GM18526 (cell line): Measurements from ENCODE around the gene CMTR1.

Source experiments
- POLR2A ChIP-seq: IDR thresholded peaks from 3 replicates; pipeline ENCODE4 v1.6.1; 2011; ENCODE audit not compliant: insufficient read length; ENCODE audit errors: extremely low read depth

CMTR1 gene

GRCh38 chr6:37491830-37492208 lies 58.8 kb downstream of the CMTR1 start:
- no peak for TF ChIP-seq POLR2A

GRCh38 chr6:37492236-37492972 lies 59.4 kb downstream of the CMTR1 start:
- TF ChIP-seq POLR2A: no peak

GRCh38 chr6:37492991-37493660 lies 60.1 kb downstream of the CMTR1 start:
- no peak for TF ChIP-seq POLR2A

GRCh38 chr6:37493661-37493995 lies 60.6 kb downstream of the CMTR1 start:
- TF ChIP-seq POLR2A: no peak

- no peak for TF ChIP-seq POLR2A
Measured at GRCh38 chr6:37495244-37495934, 62.4 kb downstream of the CMTR1 start.

GRCh38 chr6:37496951-37497885 lies 64.2 kb downstream of the CMTR1 start:
- no peak for TF ChIP-seq POLR2A

- TF ChIP-seq POLR2A: peak; percentile 42
Measured at GRCh38 chr6:37499433-37500293, 66.6 kb downstream of the CMTR1 start, which contains the start of gene CCDC167. CCDC167 (minus strand) TSS chr6:37499893; CDS start chr6:37499863, 30 bp downstream.

- no peak for TF ChIP-seq POLR2A
Measured at GRCh38 chr6:37500294-37500608, 67.2 kb downstream of the CMTR1 start.

- no peak for TF ChIP-seq POLR2A
Measured at GRCh38 chr6:37501632-37502491, 68.8 kb downstream of the CMTR1 start.

GRCh38 chr6:37502703-37503291 lies 69.8 kb downstream of the CMTR1 start:
- no peak for TF ChIP-seq POLR2A

GRCh38 chr6:37503309-37503965 lies 70.4 kb downstream of the CMTR1 start:
- TF ChIP-seq POLR2A: no peak

- TF ChIP-seq POLR2A: no peak
Measured at GRCh38 chr6:37504024-37504423, 71.0 kb downstream of the CMTR1 start.
